Measurements from ENCODE around the gene LSMEM2.
"Not testable (repeated sequence)": the region's sequence is repeated elsewhere in the genome, so short reads cannot be mapped to it uniquely, and the experiment has no call there.

LSMEM2 gene

GRCh38 chr3:50266017-50266416, 12.9 kb upstream of the LSMEM2 start:
- no peak for DNase-seq

GRCh38 chr3:50266836-50267235, 12.1 kb upstream of the LSMEM2 start:
- no peak for DNase-seq

- peak; percentile 85 for DNase-seq
These were observed 11.5 kb upstream of the LSMEM2 start for GRCh38 chr3:50267280-50267913.

- no peak for DNase-seq
These were observed 10.6 kb upstream of the LSMEM2 start for GRCh38 chr3:50268276-50268675.

- DNase-seq, result peak; percentile 79
These were observed 10.0 kb upstream of the LSMEM2 start, which contains the start of gene SEMA3B for GRCh38 chr3:50268703-50269451. Gene SEMA3B (plus strand): TSS chr3:50269147. CDS start chr3:50269241, 94 bp downstream.

GRCh38 chr3:50269460-50269859, 9.4 kb upstream of the LSMEM2 start:
- no peak for DNase-seq

GRCh38 chr3:50269977-50270413, 8.9 kb upstream of the LSMEM2 start:
- DNase-seq, result no peak

- no peak for DNase-seq
These were observed 8.3 kb upstream of the LSMEM2 start for GRCh38 chr3:50270422-50271224.

GRCh38 chr3:50271314-50271936, 7.5 kb upstream of the LSMEM2 start:
- DNase-seq, result no peak

GRCh38 chr3:50272538-50272910, 6.4 kb upstream of the LSMEM2 start:
- DNase-seq, result not testable (repeated sequence)

- DNase-seq, result peak; percentile 91
These were observed 5.8 kb upstream of the LSMEM2 start for GRCh38 chr3:50272911-50273688.

- DNase-seq, result no peak
These were observed 5.2 kb upstream of the LSMEM2 start for GRCh38 chr3:50273689-50274065.

- peak; percentile 68 for DNase-seq
These were observed 4.3 kb upstream of the LSMEM2 start for GRCh38 chr3:50274371-50275104.

GRCh38 chr3:50275141-50275995, 3.5 kb upstream of the LSMEM2 start:
- DNase-seq, result no peak

GRCh38 chr3:50275996-50276761, 2.7 kb upstream of the LSMEM2 start:
- DNase-seq, result no peak

- DNase-seq, result no peak
These were observed 2.2 kb upstream of the LSMEM2 start for GRCh38 chr3:50276762-50277101.

- DNase-seq, result no peak
These were observed 586 bp upstream of the LSMEM2 start for GRCh38 chr3:50278123-50278879.

- no peak for DNase-seq
These were observed 549 bp downstream of the LSMEM2 start for GRCh38 chr3:50279255-50280016.

All from femur (tissue), 1 donor.